Trophoblast cell (in vitro differentiated cells and primary cell): ENCODE measurements around the gene ANO6.

Experiments
- DNase-seq, 2 donors: peaks; one replicate each; pipeline ENCODE4 v3.0.0-alpha.2; 2016
- H2AFZ ChIP-seq: 2 replicates; pipeline ENCODE4 v1.6.1; 2013; ENCODE audit warnings: low read length, moderate library complexity, mild to moderate bottlenecking; ENCODE audit not compliant: insufficient read depth, poor library complexity
- H2AK5ac ChIP-seq: 2 replicates; pipeline ENCODE4 v1.6.1; 2013; ENCODE audit warnings: mild to moderate bottlenecking, low read length
- H2BK120ac ChIP-seq: 2 replicates; pipeline ENCODE4 v1.6.1; 2013; ENCODE audit warnings: low read length, mild to moderate bottlenecking, moderate library complexity; ENCODE audit not compliant: insufficient read depth, poor library complexity
- H2BK12ac ChIP-seq: 2 replicates; pipeline ENCODE4 v1.6.1; 2013; ENCODE audit warnings: mild to moderate bottlenecking, low read length, moderate library complexity
- H2BK5ac ChIP-seq: 2 replicates; pipeline ENCODE4 v1.6.1; 2013; ENCODE audit warnings: low read length, low read depth, moderate library complexity, mild to moderate bottlenecking; ENCODE audit not compliant: poor library complexity
- H3K14ac ChIP-seq: 2 replicates; pipeline ENCODE4 v1.6.1; 2013; ENCODE audit warnings: mild to moderate bottlenecking, low read length
- H3K18ac ChIP-seq: 2 replicates; pipeline ENCODE4 v1.6.1; 2013; ENCODE audit warnings: mild to moderate bottlenecking, low read length
- H3K23ac ChIP-seq: 2 replicates; pipeline ENCODE4 v1.6.1; 2013; ENCODE audit warnings: low read length
- H3K27ac ChIP-seq: 2 replicates; pipeline ENCODE4 v1.5.1; 2013; ENCODE audit warnings: low read depth, mild to moderate bottlenecking, inconsistent platforms, low read length, moderate library complexity
- H3K27me3 ChIP-seq: 2 replicates; pipeline ENCODE4 v1.6.1; 2013; ENCODE audit warnings: inconsistent platforms, mild to moderate bottlenecking, low read length, moderate library complexity; ENCODE audit not compliant: insufficient read depth
- H3K36me3 ChIP-seq, 2 experiments: 1 replicate in 1 of 2; 2 replicates in 1 of 2; pipeline ENCODE4 v1.6.1; 2013; ENCODE audit warnings: low read length in 2 of 2, mild to moderate bottlenecking in 2 of 2, moderate library complexity in 1 of 2; ENCODE audit not compliant: insufficient read depth in 2 of 2, control insufficient read depth in 1 of 2
- H3K4ac ChIP-seq: 2 replicates; pipeline ENCODE4 v1.6.1; 2013; ENCODE audit warnings: low read depth, mild to moderate bottlenecking, low read length, moderate library complexity
- H3K4me1 ChIP-seq, 2 experiments: 1 replicate in 1 of 2; 2 replicates in 1 of 2; pipeline ENCODE4 v1.6.1; 2013; ENCODE audit warnings: low read length in 2 of 2, mild to moderate bottlenecking in 2 of 2, moderate library complexity in 1 of 2; ENCODE audit not compliant: insufficient read depth in 2 of 2, control insufficient read depth in 1 of 2
- H3K4me2 ChIP-seq: 2 replicates; pipeline ENCODE4 v1.6.1; 2013; ENCODE audit warnings: inconsistent platforms, mild to moderate bottlenecking, low read length, moderate library complexity
- H3K4me3 ChIP-seq: 2 replicates; pipeline ENCODE4 v1.5.1; 2013; ENCODE audit warnings: mild to moderate bottlenecking, low read depth, low read length, inconsistent platforms
- H3K79me1 ChIP-seq: one replicate; pipeline ENCODE4 v1.6.1; 2013; ENCODE audit warnings: low read length
- H3K79me2 ChIP-seq: 2 replicates; pipeline ENCODE4 v1.6.1; 2013; ENCODE audit warnings: low read length, mild to moderate bottlenecking; ENCODE audit not compliant: control insufficient read depth, insufficient read depth, poor library complexity
- H3K9ac ChIP-seq: 2 replicates; pipeline ENCODE4 v1.6.1; 2013; ENCODE audit warnings: mild to moderate bottlenecking, low read length
- H3K9me3 ChIP-seq: 2 replicates; pipeline ENCODE4 v1.6.1; 2013; ENCODE audit warnings: low read depth, mild to moderate bottlenecking, control low read depth, inconsistent platforms, low read length; ENCODE audit not compliant: insufficient read depth
- H4K12ac ChIP-seq: 2 replicates; pipeline ENCODE4 v1.6.1; 2013; ENCODE audit warnings: low read depth, mild to moderate bottlenecking, low read length, moderate library complexity
- H4K8ac ChIP-seq: 2 replicates; pipeline ENCODE4 v1.6.1; 2013; ENCODE audit warnings: low read depth, mild to moderate bottlenecking, low read length, moderate library complexity
- H4K91ac ChIP-seq: one replicate; pipeline ENCODE4 v1.6.1; 2013; ENCODE audit warnings: low read depth, mild to moderate bottlenecking, low read length, moderate library complexity
- WGBS: extraction: QIAGEN DNeasy Blood & Tissue Kit; methylation state at CpG from one replicate; pipeline ENCODE4 v1.1.7; 2013; ENCODE audit warnings: missing lambda C conversion rate; ENCODE audit not compliant: insufficient read length, insufficient coverage; ENCODE audit errors: extremely low coverage; 5-methylcytosine and 5-hydroxymethylcytosine counted together

ANO6 gene

DNA sequence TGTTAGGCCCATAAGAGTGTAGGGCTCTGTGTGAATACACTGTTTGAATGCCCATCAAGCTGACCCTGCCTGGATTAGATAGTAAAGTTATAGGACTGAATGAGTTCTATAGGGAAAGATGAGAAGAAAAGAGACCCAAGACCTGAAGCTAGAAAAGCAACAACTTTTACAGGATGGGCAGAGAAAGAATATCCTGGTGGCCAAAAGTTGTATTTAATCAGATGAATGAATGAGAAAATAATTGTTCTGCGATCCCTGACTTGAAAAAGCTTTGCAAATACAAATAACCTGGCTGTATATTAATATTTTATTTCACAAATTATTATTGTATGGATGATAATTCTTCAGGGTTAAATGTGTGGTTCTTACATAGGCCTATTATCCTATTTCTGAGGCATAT lies 2.8 kb upstream of the ANO6 start:
- Histone ChIP-seq H2AK5ac (no peak overlapping the region), H3K23ac (no peak overlapping the region), H2BK120ac (no peak overlapping the region), H4K8ac (no peak overlapping the region), H3K4ac (no peak overlapping the region), H3K18ac (no peak overlapping the region), H4K91ac (no peak overlapping the region), H3K4me2 (no peak overlapping the region), H2AFZ (no peak overlapping the region), H3K9ac (no peak overlapping the region), H2BK12ac (no peak overlapping the region), H3K36me3 (no peaks in the 10 kb centered on the region), H3K4me3 (no peak overlapping the region), H4K12ac (no peak overlapping the region), H3K79me2 (peaks cover 16% of the 10 kb centered on the region), H3K4me1 (no peaks in the 10 kb centered on the region), H3K9me3 (no peaks in the 10 kb centered on the region), H3K14ac (no peak overlapping the region), H3K27ac (no peak overlapping the region), H3K79me1 (peaks cover 19% of the 10 kb centered on the region), H3K27me3 (no peaks in the 10 kb centered on the region), H2BK5ac (no peak overlapping the region)
- no CpG with 5 or more reads among the region's 1 CpG for WGBS
- no peak for DNase-seq

DNA sequence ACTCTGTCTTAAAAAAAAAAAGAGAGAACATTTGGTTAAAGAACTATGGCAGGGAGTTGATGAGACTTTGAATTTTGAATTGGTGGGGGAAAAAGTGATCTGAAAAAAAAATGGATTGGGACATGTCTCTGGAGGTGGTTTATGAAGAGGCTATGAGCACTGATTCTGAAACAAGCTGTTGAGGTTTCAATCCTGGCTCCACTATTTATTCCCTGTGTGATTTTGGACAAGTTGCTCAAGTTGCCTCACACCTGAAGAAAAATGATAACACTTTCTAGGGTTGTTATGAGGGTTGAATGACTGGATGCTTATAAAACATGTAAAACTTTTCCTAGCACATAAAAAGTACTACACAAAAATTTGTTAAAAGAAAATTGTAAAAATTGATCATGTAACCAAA lies 1.8 kb upstream of the ANO6 start:
- Histone ChIP-seq H3K79me2 (peaks cover 19% of the 10 kb centered on the region), H4K91ac (no peak overlapping the region), H3K27ac (no peak overlapping the region), H2BK5ac (no peak overlapping the region), H3K4me1 (no peaks in the 10 kb centered on the region), H4K12ac (no peak overlapping the region), H4K8ac (no peak overlapping the region), H3K4me2 (no peak overlapping the region), H2BK120ac (peak overlapping the region; percentile 49), H3K18ac (no peak overlapping the region), H3K27me3 (no peaks in the 10 kb centered on the region), H3K4ac (no peak overlapping the region), H2AFZ (no peak overlapping the region), H3K14ac (no peak overlapping the region), H3K79me1 (peaks cover 20% of the 10 kb centered on the region), H3K23ac (no peak overlapping the region), H2AK5ac (no peak overlapping the region), H3K4me3 (no peak overlapping the region), H3K9me3 (no peaks in the 10 kb centered on the region), H3K9ac (no peak overlapping the region), H2BK12ac (no peak overlapping the region), H3K36me3 (no peaks in the 10 kb centered on the region)
- DNase-seq = no peak

DNA sequence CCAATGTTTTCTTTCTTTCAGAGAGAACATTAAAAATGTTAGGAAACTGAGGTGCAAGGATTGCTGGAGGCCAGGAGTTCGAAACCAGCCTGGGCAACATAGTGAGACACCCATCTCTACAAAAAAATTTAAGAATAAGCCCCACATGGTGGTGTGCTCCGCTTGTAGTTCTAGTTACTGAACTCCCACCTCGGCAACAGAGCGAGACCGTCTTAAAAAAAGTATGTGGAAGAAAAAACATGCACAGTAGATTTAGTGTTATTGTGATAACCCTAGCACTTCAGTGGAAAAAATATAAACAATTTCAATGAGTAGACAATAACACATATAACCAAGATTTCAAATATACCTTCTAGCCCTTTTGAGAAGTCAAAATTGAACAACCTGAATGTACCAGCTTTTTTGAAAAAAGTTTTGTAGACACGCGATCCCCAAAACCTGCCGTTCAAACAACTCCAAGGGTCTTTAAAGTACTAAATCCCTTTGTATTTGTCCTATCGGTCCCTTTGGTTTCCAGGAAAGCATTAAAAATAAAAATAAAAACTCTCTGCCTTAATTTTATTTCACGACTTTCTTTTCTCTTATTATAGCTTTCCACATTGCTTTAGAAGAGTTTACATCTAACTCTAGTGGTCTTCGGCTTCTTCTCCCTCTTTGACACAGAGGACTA lies 1.0 kb upstream of the ANO6 start:
- Histone ChIP-seq H2BK5ac (no peak overlapping the region), H3K23ac (no peak overlapping the region), H3K18ac (no peak overlapping the region), H3K79me1 (peaks cover 20% of the 10 kb centered on the region), H3K79me2 (peaks cover 24% of the 10 kb centered on the region), H3K4me3 (no peak overlapping the region), H2AK5ac (no peak overlapping the region), H4K8ac (no peak overlapping the region), H3K14ac (no peak overlapping the region), H3K36me3 (peaks cover 0 to 2% of the 10 kb centered on the region in 2 experiments), H3K4me1 (peaks cover 0 to 7% of the 10 kb centered on the region in 2 experiments), H2BK12ac (no peak overlapping the region), H3K27ac (peak overlapping the region; percentile 99), H3K27me3 (no peaks in the 10 kb centered on the region), H3K9me3 (no peaks in the 10 kb centered on the region), H2AFZ (no peak overlapping the region), H3K4ac (no peak overlapping the region), H2BK120ac (no peak overlapping the region), H4K12ac (no peak overlapping the region), H3K9ac (no peak overlapping the region), H3K4me2 (peak overlapping the region; percentile 51), H4K91ac (no peak overlapping the region)
- DNase-seq = no peak
- no CpG with 5 or more reads among the region's 11 CpGs for WGBS

DNA sequence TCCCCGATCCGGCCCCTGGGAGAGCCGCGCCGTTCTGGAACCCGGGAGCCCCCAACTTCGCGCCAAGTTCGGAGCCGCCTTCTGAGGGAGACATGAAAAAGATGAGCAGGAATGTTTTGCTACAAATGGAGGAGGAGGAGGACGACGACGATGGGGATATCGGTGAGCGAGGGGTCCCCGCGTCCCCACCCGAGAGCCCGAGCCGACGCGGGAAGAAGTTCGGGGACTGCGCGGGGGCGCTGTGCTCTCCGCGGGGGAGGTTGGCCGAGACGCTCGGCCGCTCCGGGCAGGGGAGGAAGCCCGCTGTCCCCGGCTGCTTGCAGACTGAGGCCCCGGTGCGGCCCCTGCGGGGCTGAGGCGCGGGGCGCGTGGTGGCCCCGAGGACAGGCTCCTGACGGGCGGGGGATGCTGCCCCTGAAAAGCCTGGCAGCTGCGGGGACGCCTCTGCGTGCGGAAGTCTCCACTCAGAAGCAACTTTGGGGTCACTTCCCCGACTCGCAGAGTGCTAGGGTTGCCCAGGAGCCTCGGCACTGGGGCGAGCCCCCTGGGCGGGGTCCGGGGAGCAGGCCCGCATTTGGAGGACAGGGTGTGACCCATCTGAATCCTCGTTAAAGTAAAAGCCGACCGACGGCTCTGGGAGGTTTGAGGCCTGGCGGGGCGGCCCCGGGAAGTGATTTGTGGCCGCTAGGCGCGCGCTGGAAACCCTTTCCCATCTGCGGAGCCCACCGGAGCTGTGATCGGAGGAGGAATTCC lies 511 bp downstream of the ANO6 start:
- peaks cover 31% of the 10 kb centered on the region for H3K79me2 ChIP-seq
- peak overlapping the region; percentile 93 for H3K4ac ChIP-seq
- H3K4me1 ChIP-seq = peaks cover 0 to 12% of the 10 kb centered on the region in 2 experiments
- no peaks in the 10 kb centered on the region for H3K9me3 ChIP-seq
- no peak overlapping the region for H3K23ac ChIP-seq
- peak overlapping the region; percentile 85 for H2BK5ac ChIP-seq
- peak overlapping the region; percentile 27 for H2BK12ac ChIP-seq
- peak overlapping the region; percentile 91 for H3K18ac ChIP-seq
- DNase-seq = peak; percentile 37 to 62
- H2AFZ ChIP-seq = peak overlapping the region; percentile 71
- H3K36me3 ChIP-seq = peaks cover 0 to 2% of the 10 kb centered on the region in 2 experiments
- no CpG with 5 or more reads among the region's 70 CpGs for WGBS
- no peaks in the 10 kb centered on the region for H3K27me3 ChIP-seq
- H2AK5ac ChIP-seq = peak overlapping the region; percentile 26
- H3K9ac ChIP-seq = peak overlapping the region; percentile 97
- peak overlapping the region; percentile 55 for H4K12ac ChIP-seq
- peak overlapping the region; percentile 87 for H4K91ac ChIP-seq
- peak overlapping the region; percentile 91 for H3K4me3 ChIP-seq
- H2BK120ac ChIP-seq = peak overlapping the region; percentile 96
- H3K14ac ChIP-seq = peak overlapping the region; percentile 91
- H4K8ac ChIP-seq = peak overlapping the region; percentile 95
- peak overlapping the region; percentile 51 for H3K4me2 ChIP-seq
- peaks cover 23% of the 10 kb centered on the region for H3K79me1 ChIP-seq
- H3K27ac ChIP-seq = peak overlapping the region; percentile 99
